CD4-positive, alpha-beta T cell treated with Interleukin-2 at 100 ng/mL for 4 hours (primary cell): Measurements from ENCODE around the gene BFSP1.
A peak's percentile ranks its signal among the peaks of the same experiment; 100 is the strongest.

Experiments used
- DNase-seq: peaks from one replicate; pipeline ENCODE4 v3.0.0-alpha.2; 2020; ENCODE audit warnings: low spot score

BFSP1 gene

GRCh38 chr20:17530716-17531664 is at the start of gene BFSP1:
Gene BFSP1 (minus strand): TSS chr20:17531379. CDS start chr20:17531329, 50 bp downstream.
- DNase-seq: peak; percentile 36

- DNase-seq: no peak
Observed at GRCh38 chr20:17580895-17581294, 49.7 kb upstream of the BFSP1 start.

GRCh38 chr20:17579369-17580039 is 48.3 kb upstream of the BFSP1 start:
- no peak for DNase-seq

GRCh38 chr20:17576215-17576614 is 45.0 kb upstream of the BFSP1 start:
- no peak for DNase-seq

- DNase-seq: no peak
Observed at GRCh38 chr20:17573463-17573862, 42.3 kb upstream of the BFSP1 start.

GRCh38 chr20:17572034-17572638 is 41.0 kb upstream of the BFSP1 start:
- DNase-seq: no peak

GRCh38 chr20:17571153-17571527 is 40.0 kb upstream of the BFSP1 start:
- peak; percentile 18 for DNase-seq

- DNase-seq: peak; percentile 7
Observed at GRCh38 chr20:17570347-17571152, 39.4 kb upstream of the BFSP1 start.

- DNase-seq: peak; percentile 85
Observed at GRCh38 chr20:17569616-17570346, 38.6 kb upstream of the BFSP1 start, which contains the start of gene DSTN. Gene DSTN (plus strand): TSS chr20:17570075. CDS start chr20:17570209, 134 bp downstream.

- DNase-seq: no peak
Observed at GRCh38 chr20:17568972-17569521, 37.9 kb upstream of the BFSP1 start.

- DNase-seq: no peak
Observed at GRCh38 chr20:17568045-17568788, 37.0 kb upstream of the BFSP1 start.

- DNase-seq: no peak
Observed at GRCh38 chr20:17566345-17566744, 35.2 kb upstream of the BFSP1 start.

- no peak for DNase-seq
Observed at GRCh38 chr20:17565169-17565845, 34.1 kb upstream of the BFSP1 start.

GRCh38 chr20:17562804-17563305 is 31.7 kb upstream of the BFSP1 start:
- no peak for DNase-seq

GRCh38 chr20:17560344-17561074 is 29.3 kb upstream of the BFSP1 start:
- no peak for DNase-seq

GRCh38 chr20:17559338-17559737 is 28.2 kb upstream of the BFSP1 start:
- no peak for DNase-seq

GRCh38 chr20:17558941-17559304 is 27.7 kb upstream of the BFSP1 start:
- DNase-seq: no peak

- no peak for DNase-seq
Observed at GRCh38 chr20:17558154-17558940, 27.2 kb upstream of the BFSP1 start.
